Measurements from ENCODE around the gene VPS4A.

Gene VPS4A

GRCh38 chr16:69324585-69325253 lies 13.6 kb downstream of the VPS4A start:
- no peak for TF ChIP-seq CTCF (IDR thresholded peaks at IDR 0.05)

- no peak for TF ChIP-seq CTCF (IDR thresholded peaks at IDR 0.05)
These were observed 14.6 kb downstream of the VPS4A start for GRCh38 chr16:69325784-69326171.

GRCh38 chr16:69326172-69326873 lies 15.2 kb downstream of the VPS4A start:
- TF ChIP-seq CTCF (IDR thresholded peaks at IDR 0.05): no peak

GRCh38 chr16:69327585-69328310 lies 16.6 kb downstream of the VPS4A start:
- no peak for TF ChIP-seq CTCF (IDR thresholded peaks at IDR 0.05)

GRCh38 chr16:69328854-69329316 lies 17.7 kb downstream of the VPS4A start:
- TF ChIP-seq CTCF (IDR thresholded peaks at IDR 0.05): no peak

GRCh38 chr16:69329369-69330285 lies 18.5 kb downstream of the VPS4A start:
- TF ChIP-seq CTCF (IDR thresholded peaks at IDR 0.05): no peak

All from LNCAP (cell line).